GM18499 (cell line): ENCODE results near the gene LDB2.

Source experiments
- ATAC-seq: cut with Tn5 transposase; IDR thresholded peaks from one replicate; pipeline ENCODE4 v1.9.1; 2021; ENCODE audit warnings: moderate number of reproducible peaks; ENCODE audit not compliant: insufficient read depth, unreplicated experiment

The LDB2 gene

GRCh38 chr4:16729336-16729735, 169.1 kb downstream of the LDB2 start:
- ATAC-seq = no peak

GRCh38 chr4:16728849-16729248, 169.6 kb downstream of the LDB2 start:
- no peak for ATAC-seq

GRCh38 chr4:16728111-16728510, 170.3 kb downstream of the LDB2 start:
- ATAC-seq = no peak

- no peak for ATAC-seq
Observed at GRCh38 chr4:16727218-16727617, 171.2 kb downstream of the LDB2 start.

GRCh38 chr4:16726368-16727050, 171.9 kb downstream of the LDB2 start:
- ATAC-seq = no peak

- ATAC-seq = no peak
Observed at GRCh38 chr4:16725252-16725651, 173.2 kb downstream of the LDB2 start.

GRCh38 chr4:16722416-16722815, 176.0 kb downstream of the LDB2 start:
- ATAC-seq = no peak

GRCh38 chr4:16721613-16722291, 176.7 kb downstream of the LDB2 start:
- no peak for ATAC-seq

- ATAC-seq = no peak
Observed at GRCh38 chr4:16720761-16721160, 177.7 kb downstream of the LDB2 start.

- no peak for ATAC-seq
Observed at GRCh38 chr4:16717266-16717970, 181.0 kb downstream of the LDB2 start.

GRCh38 chr4:16715482-16715881, 183.0 kb downstream of the LDB2 start:
- no peak for ATAC-seq

- no peak for ATAC-seq
Observed at GRCh38 chr4:16714191-16714590, 184.3 kb downstream of the LDB2 start.

- ATAC-seq = no peak
Observed at GRCh38 chr4:16713696-16714095, 184.7 kb downstream of the LDB2 start.

GRCh38 chr4:16713271-16713670, 185.2 kb downstream of the LDB2 start:
- no peak for ATAC-seq

- ATAC-seq = no peak
Observed at GRCh38 chr4:16710198-16710597, 188.2 kb downstream of the LDB2 start.

- no peak for ATAC-seq
Observed at GRCh38 chr4:16707874-16708273, 190.6 kb downstream of the LDB2 start.

GRCh38 chr4:16706251-16706650, 192.2 kb downstream of the LDB2 start:
- no peak for ATAC-seq

- ATAC-seq = no peak
Observed at GRCh38 chr4:16705341-16705740, 193.1 kb downstream of the LDB2 start.

- ATAC-seq = no peak
Observed at GRCh38 chr4:16704489-16704888, 194.0 kb downstream of the LDB2 start.

- ATAC-seq = no peak
Observed at GRCh38 chr4:16695896-16696295, 202.5 kb downstream of the LDB2 start.

- no peak for ATAC-seq
Observed at GRCh38 chr4:16694884-16695276, 203.6 kb downstream of the LDB2 start.
